Measurements from ENCODE around the gene SSH3.

DNA sequence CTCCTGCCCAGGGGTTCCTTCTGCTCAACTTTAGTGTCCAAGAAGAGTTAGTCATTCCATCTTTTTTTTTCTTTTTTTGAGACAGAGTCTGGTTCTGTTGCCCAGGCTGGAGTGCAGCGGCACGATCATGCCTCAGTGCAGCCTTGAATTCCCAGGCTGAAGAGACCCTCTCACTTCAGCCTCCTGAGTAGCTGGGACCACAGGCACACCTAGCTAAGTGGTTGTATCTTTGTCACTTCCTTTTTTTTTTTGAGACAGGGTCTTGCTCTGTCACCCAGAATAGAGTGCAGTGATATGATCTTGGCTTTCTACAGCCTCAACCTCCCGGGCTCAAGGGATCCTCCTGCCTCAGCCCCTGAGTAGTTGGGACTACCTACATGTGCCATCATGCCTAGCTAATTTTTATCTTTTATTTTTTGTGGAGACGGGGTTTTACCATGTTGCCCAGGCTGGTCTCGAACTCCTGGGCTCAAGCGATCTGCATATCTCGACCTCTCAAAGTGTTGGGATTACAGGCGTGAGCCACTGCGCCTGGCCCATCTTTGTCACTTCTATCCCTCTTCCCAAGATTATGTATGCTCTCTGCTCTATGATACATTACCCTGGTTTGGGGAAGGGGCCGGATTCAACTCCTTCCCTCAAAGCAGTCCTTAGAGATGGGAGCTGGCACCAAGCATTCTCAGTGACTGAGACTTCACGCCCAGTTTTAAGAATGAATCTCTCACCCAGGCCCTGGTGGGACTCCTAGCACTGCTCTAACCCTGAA lies 10.0 kb downstream of the SSH3 start:
- TF ChIP-seq, protein P1, sequence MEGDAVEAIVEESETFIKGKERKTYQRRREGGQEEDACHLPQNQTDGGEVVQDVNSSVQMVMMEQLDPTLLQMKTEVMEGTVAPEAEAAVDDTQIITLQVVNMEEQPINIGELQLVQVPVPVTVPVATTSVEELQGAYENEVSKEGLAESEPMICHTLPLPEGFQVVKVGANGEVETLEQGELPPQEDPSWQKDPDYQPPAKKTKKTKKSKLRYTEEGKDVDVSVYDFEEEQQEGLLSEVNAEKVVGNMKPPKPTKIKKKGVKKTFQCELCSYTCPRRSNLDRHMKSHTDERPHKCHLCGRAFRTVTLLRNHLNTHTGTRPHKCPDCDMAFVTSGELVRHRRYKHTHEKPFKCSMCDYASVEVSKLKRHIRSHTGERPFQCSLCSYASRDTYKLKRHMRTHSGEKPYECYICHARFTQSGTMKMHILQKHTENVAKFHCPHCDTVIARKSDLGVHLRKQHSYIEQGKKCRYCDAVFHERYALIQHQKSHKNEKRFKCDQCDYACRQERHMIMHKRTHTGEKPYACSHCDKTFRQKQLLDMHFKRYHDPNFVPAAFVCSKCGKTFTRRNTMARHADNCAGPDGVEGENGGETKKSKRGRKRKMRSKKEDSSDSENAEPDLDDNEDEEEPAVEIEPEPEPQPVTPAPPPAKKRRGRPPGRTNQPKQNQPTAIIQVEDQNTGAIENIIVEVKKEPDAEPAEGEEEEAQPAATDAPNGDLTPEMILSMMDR (IDR thresholded peaks at IDR 0.05): no peak
- no peak for TF ChIP-seq POLR2A (IDR thresholded peaks at IDR 0.05)
- no peak for TF ChIP-seq POLR2AphosphoS5 (IDR thresholded peaks at IDR 0.05)

Data from prostate gland (tissue), 2 donors.